GM13977 (cell line): ENCODE data around the gene TNFRSF9.

Source experiments
- DNase-seq: peaks from one replicate; pipeline ENCODE4 v3.0.0; 2012; ENCODE audit warnings: low spot score
- in situ Hi-C: fragments of 300-500 bp; cut with MboI; formaldehyde crosslinking; loops from one replicate; pipeline ENCODE4 v1.12.0; 2022; ENCODE audit warnings: low sequenced_read_pairs, low pct_unique_long_range_greater_than_20kb, mixed read lengths, inconsistent platforms; ENCODE audit not compliant: unreplicated experiment
- TF ChIP-seq, protein P1 (sequence below): IDR thresholded peaks from 2 replicates; pipeline ENCODE4 v1.5.1; 2012; ENCODE audit warnings: mild to moderate bottlenecking, control low read depth; ENCODE audit not compliant: insufficient read depth; ENCODE audit errors: extremely low read depth, missing control alignments

The TNFRSF9 gene

GRCh38 chr1:7948960-7949359 lies 8.3 kb upstream of the TNFRSF9 start:
- TF ChIP-seq, protein P1, sequence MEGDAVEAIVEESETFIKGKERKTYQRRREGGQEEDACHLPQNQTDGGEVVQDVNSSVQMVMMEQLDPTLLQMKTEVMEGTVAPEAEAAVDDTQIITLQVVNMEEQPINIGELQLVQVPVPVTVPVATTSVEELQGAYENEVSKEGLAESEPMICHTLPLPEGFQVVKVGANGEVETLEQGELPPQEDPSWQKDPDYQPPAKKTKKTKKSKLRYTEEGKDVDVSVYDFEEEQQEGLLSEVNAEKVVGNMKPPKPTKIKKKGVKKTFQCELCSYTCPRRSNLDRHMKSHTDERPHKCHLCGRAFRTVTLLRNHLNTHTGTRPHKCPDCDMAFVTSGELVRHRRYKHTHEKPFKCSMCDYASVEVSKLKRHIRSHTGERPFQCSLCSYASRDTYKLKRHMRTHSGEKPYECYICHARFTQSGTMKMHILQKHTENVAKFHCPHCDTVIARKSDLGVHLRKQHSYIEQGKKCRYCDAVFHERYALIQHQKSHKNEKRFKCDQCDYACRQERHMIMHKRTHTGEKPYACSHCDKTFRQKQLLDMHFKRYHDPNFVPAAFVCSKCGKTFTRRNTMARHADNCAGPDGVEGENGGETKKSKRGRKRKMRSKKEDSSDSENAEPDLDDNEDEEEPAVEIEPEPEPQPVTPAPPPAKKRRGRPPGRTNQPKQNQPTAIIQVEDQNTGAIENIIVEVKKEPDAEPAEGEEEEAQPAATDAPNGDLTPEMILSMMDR: no peak
- no peak for DNase-seq
- in situ Hi-C loops: no loop called here

DNA sequence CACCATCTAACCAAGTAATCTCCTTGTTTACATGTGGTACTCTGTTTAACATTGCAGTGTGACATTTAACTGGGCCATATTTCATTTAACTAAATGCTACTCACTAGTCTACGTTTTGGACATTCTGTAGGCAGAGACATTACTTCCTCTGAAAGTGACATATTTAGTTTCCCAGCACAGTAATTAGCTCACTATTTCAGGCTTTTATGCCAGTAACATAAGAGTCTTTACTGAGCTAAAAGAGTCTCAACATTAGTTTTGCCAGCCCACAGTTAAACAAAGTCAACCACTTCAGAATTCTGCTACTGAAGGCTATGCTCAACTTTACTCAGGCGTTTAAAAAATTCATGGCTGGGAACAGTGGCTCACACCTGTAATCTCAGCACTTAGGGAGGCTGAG lies 2.6 kb upstream of the TNFRSF9 start:
- no peak for DNase-seq
- in situ Hi-C loops: no loop called here
- TF ChIP-seq, protein P1: no peak

GRCh38 chr1:7942214-7942921 lies 1.7 kb upstream of the TNFRSF9 start:
- TF ChIP-seq, protein P1: peak; percentile 42
- in situ Hi-C loops: no loop called here
- peak; percentile 56 for DNase-seq

DNA sequence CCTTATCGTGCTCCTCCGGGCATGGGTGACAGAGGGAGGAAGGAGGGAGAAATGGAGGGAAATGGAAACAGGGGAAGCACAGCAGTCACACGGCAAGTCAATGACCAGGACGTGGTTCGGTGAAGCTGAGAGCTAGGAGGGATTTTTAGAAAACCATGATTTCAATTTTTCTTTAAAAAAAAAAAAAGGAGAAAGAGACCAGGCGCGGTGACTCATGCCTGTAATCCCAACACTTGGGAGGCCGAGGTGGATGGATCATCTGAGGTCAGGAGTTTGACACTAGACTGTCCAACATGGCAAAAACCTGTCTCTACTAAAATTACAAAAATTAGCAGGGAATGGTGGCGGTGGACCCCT lies 776 bp upstream of the TNFRSF9 start:
- TF ChIP-seq, protein P1: no peak
- no peak for DNase-seq
- in situ Hi-C loops: no loop called here

GRCh38 chr1:7940034-7940433 lies 605 bp downstream of the TNFRSF9 start:
- in situ Hi-C loops: no loop called here
- TF ChIP-seq, protein P1: no peak
- no peak for DNase-seq

DNA sequence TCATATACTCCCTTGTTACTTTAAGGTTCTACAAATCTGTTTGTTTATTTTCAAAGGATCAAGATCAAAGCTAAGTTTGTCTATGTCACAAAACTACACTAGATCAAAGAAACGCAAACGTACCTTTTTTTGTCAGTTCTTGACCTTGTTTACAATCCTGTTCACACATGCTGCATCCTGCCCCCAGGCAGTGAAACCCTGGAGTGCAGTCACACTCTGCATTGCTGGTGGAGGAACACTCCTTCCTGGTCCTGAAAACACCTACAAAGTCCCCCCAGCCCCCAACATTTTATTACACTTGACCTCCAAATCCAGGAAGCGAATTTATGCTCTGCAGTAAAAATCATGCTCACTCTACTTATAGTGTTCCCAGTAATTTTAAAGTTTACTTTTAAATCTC lies 2.6 kb downstream of the TNFRSF9 start:
- in situ Hi-C loops: no loop called here
- TF ChIP-seq, protein P1: no peak
- no peak for DNase-seq
